Liver (tissue), 3 donors: Measurements from ENCODE around the gene FKBP11.

Experiments used
- CTCF ChIP-seq: fragments of 150-350 bp; IDR thresholded peaks from 2 replicates; pipeline ENCODE4 v1.5.1; 2017; ENCODE audit warnings: improper control_type of control experiment, low read depth, low read length; ENCODE audit not compliant: missing input control
- FOXA1 ChIP-seq: IDR thresholded peaks from 2 replicates; pipeline ENCODE4 v1.6.1; 2016; ENCODE audit warnings: antibody characterized with exemption
- GABPA ChIP-seq, 2 donors: IDR thresholded peaks in 1 of 2; conservative IDR thresholded peaks in 1 of 2; 2 replicates each; pipeline ENCODE4 v1.6.1; 2016; ENCODE audit warnings: antibody characterized with exemption in 2 of 2, mild to moderate bottlenecking in 1 of 2, moderate library complexity in 1 of 2
- JUND ChIP-seq, 2 donors: IDR thresholded peaks; 2 replicates each; pipeline ENCODE4 v1.6.1; 2016; ENCODE audit warnings: antibody characterized with exemption in 2 of 2
- RAD21 ChIP-seq, 2 donors: IDR thresholded peaks; 2 replicates each; pipeline ENCODE4 v1.6.1; 2016; ENCODE audit warnings: antibody characterized with exemption in 2 of 2, mild to moderate bottlenecking in 2 of 2
- YY1 ChIP-seq: IDR thresholded peaks from 2 replicates; pipeline ENCODE4 v1.6.1; 2016; ENCODE audit warnings: antibody characterized with exemption, mild to moderate bottlenecking
- TF ChIP-seq, protein P1 (sequence below): IDR thresholded peaks from 2 replicates; pipeline ENCODE4 v1.6.1; 2016; ENCODE audit warnings: antibody characterized with exemption
- TF ChIP-seq, protein P2 (sequence below): IDR thresholded peaks from 2 replicates; pipeline ENCODE4 v1.6.1; 2016; ENCODE audit warnings: antibody characterized with exemption, mild to moderate bottlenecking
- donor health status: healthy.
- donor health status: healthy.

- TF ChIP-seq RAD21 (IDR thresholded peaks at IDR 0.05) (peak in 1 of 2 donors; percentile 20), CTCF (no peak), GABPA (IDR thresholded peaks at IDR 0.05 in 1 of 2, conservative IDR thresholded peaks at IDR 0.05 in 1 of 2) (no peak), FOXA1 (no peak), JUND (IDR thresholded peaks at IDR 0.05) (no peak), YY1 (no peak)
- TF ChIP-seq, protein P1, sequence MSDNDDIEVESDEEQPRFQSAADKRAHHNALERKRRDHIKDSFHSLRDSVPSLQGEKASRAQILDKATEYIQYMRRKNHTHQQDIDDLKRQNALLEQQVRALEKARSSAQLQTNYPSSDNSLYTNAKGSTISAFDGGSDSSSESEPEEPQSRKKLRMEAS: no peak
- TF ChIP-seq, protein P2, sequence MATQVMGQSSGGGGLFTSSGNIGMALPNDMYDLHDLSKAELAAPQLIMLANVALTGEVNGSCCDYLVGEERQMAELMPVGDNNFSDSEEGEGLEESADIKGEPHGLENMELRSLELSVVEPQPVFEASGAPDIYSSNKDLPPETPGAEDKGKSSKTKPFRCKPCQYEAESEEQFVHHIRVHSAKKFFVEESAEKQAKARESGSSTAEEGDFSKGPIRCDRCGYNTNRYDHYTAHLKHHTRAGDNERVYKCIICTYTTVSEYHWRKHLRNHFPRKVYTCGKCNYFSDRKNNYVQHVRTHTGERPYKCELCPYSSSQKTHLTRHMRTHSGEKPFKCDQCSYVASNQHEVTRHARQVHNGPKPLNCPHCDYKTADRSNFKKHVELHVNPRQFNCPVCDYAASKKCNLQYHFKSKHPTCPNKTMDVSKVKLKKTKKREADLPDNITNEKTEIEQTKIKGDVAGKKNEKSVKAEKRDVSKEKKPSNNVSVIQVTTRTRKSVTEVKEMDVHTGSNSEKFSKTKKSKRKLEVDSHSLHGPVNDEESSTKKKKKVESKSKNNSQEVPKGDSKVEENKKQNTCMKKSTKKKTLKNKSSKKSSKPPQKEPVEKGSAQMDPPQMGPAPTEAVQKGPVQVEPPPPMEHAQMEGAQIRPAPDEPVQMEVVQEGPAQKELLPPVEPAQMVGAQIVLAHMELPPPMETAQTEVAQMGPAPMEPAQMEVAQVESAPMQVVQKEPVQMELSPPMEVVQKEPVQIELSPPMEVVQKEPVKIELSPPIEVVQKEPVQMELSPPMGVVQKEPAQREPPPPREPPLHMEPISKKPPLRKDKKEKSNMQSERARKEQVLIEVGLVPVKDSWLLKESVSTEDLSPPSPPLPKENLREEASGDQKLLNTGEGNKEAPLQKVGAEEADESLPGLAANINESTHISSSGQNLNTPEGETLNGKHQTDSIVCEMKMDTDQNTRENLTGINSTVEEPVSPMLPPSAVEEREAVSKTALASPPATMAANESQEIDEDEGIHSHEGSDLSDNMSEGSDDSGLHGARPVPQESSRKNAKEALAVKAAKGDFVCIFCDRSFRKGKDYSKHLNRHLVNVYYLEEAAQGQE: peak; percentile 36
Measured at GRCh38 chr12:48925304-48926011, at the start of gene FKBP11.
